GM12878 (cell line): ENCODE measurements around the gene KMT2B. TPM values are rescaled to one million over a fixed set of nuclear protein-coding genes. Genes with fewer than 3 reads are reported as not detected.

Experiments
- ATAC-seq: fragments of 200-7000 bp; cut with Tn5 transposase; 3 replicates; pipeline ENCODE4 v1.9.1; 2020; ENCODE audit warnings: mild to moderate bottlenecking, moderate library complexity
- BruUV-seq: library from RNA; stranded (reverse); fragments of 400-500 nt; replicated peaks from 2 replicates; lab custom pipeline; 2021; lab: Mats Ljungman, UMichigan
- CTCF ChIA-PET: fragments of 300-600 bp; sonication (Branson Sonifier 250); formaldehyde crosslinking; extraction: SDS; loops from one replicate; lab custom pipeline; 2021; ENCODE audit warnings: inconsistent platforms; lab: Yijun Ruan, JAX
- POLR2A ChIA-PET: fragments of 350-600 bp; formaldehyde crosslinking; extraction: SDS; loops from one replicate; lab custom pipeline; 2021; ENCODE audit warnings: inconsistent platforms; lab: Charles Lee
- RAD21 ChIA-PET: fragments of 300-600 bp; sonication (Branson Sonifier 250); formaldehyde crosslinking; loops from one replicate; lab custom pipeline; 2023; ENCODE audit warnings: antibody characterized with exemption; ENCODE audit not compliant: unreplicated experiment; lab: Charles Lee
- SMC1A ChIA-PET: fragments of 300-600 bp; sonication (Branson Sonifier 250); formaldehyde crosslinking; loops from one replicate; lab custom pipeline; 2023; ENCODE audit not compliant: unreplicated experiment, uncharacterized antibody; lab: Charles Lee
- DNase-seq: peaks from one replicate; pipeline ENCODE4 v3.0.0-alpha.2; 2011; ENCODE audit warnings: low read depth, low spot score
- FAIRE-seq: peaks from 3 replicates; lab custom pipeline; 2011; peaks lifted over from hg19 to GRCh38; lab: Jason Lieb, UNC
- H2AFZ ChIP-seq: 2 replicates; pipeline ENCODE4 v1.6.0; 2011; ENCODE audit warnings: low read depth, low read length, control low read depth; ENCODE audit not compliant: control insufficient read depth
- H3K27ac ChIP-seq: 2 replicates; pipeline ENCODE4 v1.5.1; 2011; ENCODE audit warnings: control low read depth; ENCODE audit not compliant: control insufficient read depth, insufficient read depth
- H3K27me3 ChIP-seq, 2 experiments: replicated peaks in 1 of 2; 2 replicates each; pipeline versions ENCODE4 v1.6.0 to v1.6.1; 2011; ENCODE audit warnings: low read length in 1 of 2; ENCODE audit not compliant: control insufficient read depth in 2 of 2, insufficient read depth in 2 of 2
- H3K36me3 ChIP-seq, 2 experiments: 2 replicates each; pipeline ENCODE4 v1.5.1; 2011; ENCODE audit warnings: low read length in 1 of 2; ENCODE audit not compliant: control insufficient read depth in 2 of 2, insufficient read depth in 2 of 2
- H3K4me1 ChIP-seq: 2 replicates; pipeline ENCODE4 v1.6.1; 2011; ENCODE audit warnings: mild to moderate bottlenecking, low read length, moderate library complexity, mixed read lengths; ENCODE audit not compliant: control insufficient read depth, insufficient read depth
- H3K4me2 ChIP-seq: 2 replicates; pipeline ENCODE4 v1.6.0; 2011; ENCODE audit warnings: control low read depth; ENCODE audit not compliant: control insufficient read depth, insufficient read depth
- H3K4me3 ChIP-seq: fragments of 200-600 bp; sonication (generic); 2 replicates; pipeline ENCODE4 v1.5.1; 2016
- H3K79me2 ChIP-seq: 2 replicates; pipeline ENCODE4 v1.6.0; 2011; ENCODE audit warnings: low read length; ENCODE audit not compliant: control insufficient read depth, insufficient read depth
- H3K9ac ChIP-seq: 2 replicates; pipeline ENCODE4 v1.8.0; 2011; ENCODE audit warnings: low read length, control low read depth, mixed read lengths; ENCODE audit not compliant: control insufficient read depth, insufficient read depth
- H3K9me3 ChIP-seq: replicated peaks from 3 replicates; pipeline ENCODE4 v1.5.1; 2011; ENCODE audit warnings: mild to moderate bottlenecking, low read length; ENCODE audit not compliant: control insufficient read depth, insufficient read depth
- H4K20me1 ChIP-seq: 2 replicates; pipeline ENCODE4 v1.6.0; 2011; ENCODE audit not compliant: control insufficient read depth, insufficient read depth
- BACH1 ChIP-seq: fragments of 450-650 bp; IDR thresholded peaks from 2 replicates; pipeline ENCODE4 v1.6.1; 2017; ENCODE audit warnings: mild to moderate bottlenecking, borderline replicate concordance
- BCLAF1 ChIP-seq: fragments of 450-650 bp; IDR thresholded peaks from 2 replicates; pipeline ENCODE4 v1.6.1; 2017; ENCODE audit warnings: antibody characterized with exemption, mild to moderate bottlenecking, moderate library complexity
- CBX3 ChIP-seq: fragments of 200-600 bp; sonication (generic); IDR thresholded peaks from 2 replicates; pipeline ENCODE4 v1.6.1; 2016; ENCODE audit warnings: low read depth, borderline replicate concordance
- MYB ChIP-seq: fragments of 150-350 bp; IDR thresholded peaks from 2 replicates; pipeline ENCODE4 v1.6.1; 2014; ENCODE audit warnings: mild to moderate bottlenecking, low read depth, low read length, borderline replicate concordance
- POLR2A ChIP-seq: IDR thresholded peaks from 2 replicates; pipeline ENCODE4 v1.6.1; 2011; ENCODE audit warnings: low read depth, mild to moderate bottlenecking, low read length
- RELA ChIP-seq: fragments of 450-650 bp; IDR thresholded peaks from 2 replicates; pipeline ENCODE4 v1.8.0; 2014; ENCODE audit warnings: borderline replicate concordance; ENCODE audit not compliant: partially characterized antibody
- ZNF622 ChIP-seq: fragments of 450-650 bp; IDR thresholded peaks from 2 replicates; pipeline ENCODE4 v1.6.1; 2017; ENCODE audit warnings: mild to moderate bottlenecking, inconsistent platforms
- WGBS: methylation state at CpG from one replicate; pipeline ENCODE4 v1.1.6; 2016; ENCODE audit warnings: low lambda C conversion rate; ENCODE audit not compliant: insufficient replicate concordance, insufficient coverage; ENCODE audit errors: missing lambda C conversion rate; 5-methylcytosine and 5-hydroxymethylcytosine counted together
- in situ Hi-C: fragments of 300-500 bp; cut with MboI; formaldehyde crosslinking; loops from 9 replicates; pipeline ENCODE4 v1.14.3; 2018; ENCODE audit warnings: mixed read lengths
- intact Hi-C: fragments of 100-400 bp; cut with micrococcal nuclease; formaldehyde crosslinking; loops from one replicate; pipeline ENCODE4 v1.14.2; 2022; ENCODE audit not compliant: unreplicated experiment
- polyA plus RNA-seq, 11 experiments: library from polyadenylated mRNA; depleted of rRNA in 4 of 11; unstranded in 6 of 11; stranded (reverse) in 5 of 11; fragments of >200 nt; fragmentation: Nextera tagmentation in 4 of 11; fragmentation: Illumina TruSeq in 1 of 11; extraction: Ambion mirVana in 4 of 11; extraction: Trizol in 1 of 11; gene quantifications; 1 replicate in 1 of 11; 2 replicates in 10 of 11; pipeline versions ENCODE4 v1.2.1 to v1.2.3, GENCODE V29; 2011 to 2016; ENCODE audit warnings: inconsistent platforms in 2 of 11, missing spikeins in 2 of 11, low read depth in 1 of 11
- total RNA-seq, 4 experiments: library from RNA; depleted of rRNA in 3 of 4; stranded (reverse); fragments of >200 nt in 3 of 4; fragmentation: Illumina TruSeq in 1 of 4; extraction: Trizol in 1 of 4; gene quantifications; 2 replicates each; pipeline versions ENCODE4 v1.2.1 to v1.2.3, GENCODE V29; 2013 to 2021

The KMT2B gene
- total and polyA plus RNA-seq, 10 of the 15 experiments (the other 5 are each of a cell fraction or from before 2014, with no cell fraction given), result 0.71 to 35.6 (median 6.0) TPM

- TF ChIP-seq BACH1 (no peak), RELA (no peak), ZNF622 (no peak), CBX3 (no peak), BCLAF1 (no peak)
- TF ChIP-seq, all 136 proteins: peak for 0
Measured at GRCh38 chr19:35780717-35781116, 62.9 kb downstream of the KMT2B start (continued).

- ATAC-seq, result no peak
- Histone ChIP-seq H3K4me1 (no peaks in the 10 kb centered on the region), H3K27ac (no peak overlapping the region), H3K36me3 (no peaks in the 10 kb centered on the region; a peak in 1 of 4 replicates), H4K20me1 (no peaks in the 10 kb centered on the region), H3K4me2 (no peak overlapping the region), H3K9ac (no peak overlapping the region), H3K4me3 (no peak overlapping the region), H3K27me3 (no peaks in the 10 kb centered on the region), H2AFZ (no peak overlapping the region), H3K9me3 (no peaks in the 10 kb centered on the region), H3K79me2 (no peaks in the 10 kb centered on the region)
- ChIA-PET SMC1A (no interaction called here), RAD21 (no interaction called here), CTCF (no interaction called here), POLR2A (no interaction called here)
- TF ChIP-seq MYB (no peak), POLR2A (no peak)
- in situ Hi-C loops, result no loop called here
- no peak for FAIRE-seq
- intact Hi-C loops, result no loop called here
- WGBS, result 91% methylated on average over 9 of the region's 9 CpGs
- no TSS peak for BruUV-seq
- no peak for DNase-seq
Measured at GRCh38 chr19:35781650-35782049, 63.8 kb downstream of the KMT2B start.
